Neural cell (in vitro differentiated cells): ENCODE measurements around the gene THADA.

Experiments used
- CTCF ChIP-seq: fragments of 450-650 bp; IDR thresholded peaks from 2 replicates; pipeline ENCODE4 v1.5.1; 2014; ENCODE audit warnings: antibody characterized with exemption, mild to moderate bottlenecking, moderate library complexity; ENCODE audit not compliant: poor library complexity, severe bottlenecking
- EP300 ChIP-seq: fragments of 450-650 bp; conservative IDR thresholded peaks from 2 replicates; pipeline ENCODE4 v1.6.1; 2014; ENCODE audit warnings: antibody characterized with exemption, mild to moderate bottlenecking, moderate library complexity; ENCODE audit not compliant: poor library complexity, severe bottlenecking
- EZH2 ChIP-seq: fragments of 200-600, 300-800 bp; shearing (Covaris generic), sonication (generic); IDR thresholded peaks from 2 replicates; pipeline ENCODE4 v1.6.1; 2014; ENCODE audit warnings: antibody characterized with exemption, low read length, borderline replicate concordance, mild to moderate bottlenecking; ENCODE audit not compliant: insufficient read depth, poor library complexity, severe bottlenecking
- MXI1 ChIP-seq: fragments of 450-650 bp; conservative IDR thresholded peaks from 2 replicates; pipeline ENCODE4 v1.6.1; 2014; ENCODE audit warnings: antibody characterized with exemption, mild to moderate bottlenecking; ENCODE audit not compliant: poor library complexity, severe bottlenecking
- POLR2AphosphoS5 ChIP-seq: IDR thresholded peaks from 2 replicates; pipeline ENCODE4 v1.6.1; 2012
- RAD21 ChIP-seq: fragments of 450-650 bp; conservative IDR thresholded peaks from 2 replicates; pipeline ENCODE4 v1.6.1; 2014; ENCODE audit warnings: antibody characterized with exemption, mild to moderate bottlenecking, moderate library complexity
- REST ChIP-seq: IDR thresholded peaks from 2 replicates; pipeline ENCODE4 v1.6.1; 2012; ENCODE audit warnings: borderline replicate concordance
- SMC3 ChIP-seq: fragments of 450-650 bp; conservative IDR thresholded peaks from 2 replicates; pipeline ENCODE4 v1.6.1; 2014; ENCODE audit warnings: antibody characterized with exemption, mild to moderate bottlenecking, moderate library complexity; ENCODE audit not compliant: poor library complexity
- TAF1 ChIP-seq: IDR thresholded peaks from 2 replicates; pipeline ENCODE4 v1.6.1; 2012; ENCODE audit warnings: low read depth

- TF ChIP-seq CTCF, result no peak
- no peak for TF ChIP-seq TAF1
- TF ChIP-seq POLR2AphosphoS5, result no peak
- no peak for TF ChIP-seq RAD21
- no peak for TF ChIP-seq EZH2
- no peak for TF ChIP-seq EP300
- no peak for TF ChIP-seq MXI1
- no peak for TF ChIP-seq SMC3
- no peak for TF ChIP-seq REST
These were observed 394.8 kb downstream of the THADA start for GRCh38 chr2:43201016-43201415.
